Measurements from ENCODE around the gene ZNF195. TPM values are rescaled to one million over a fixed set of nuclear protein-coding genes. Genes with fewer than 3 reads are reported as not detected.
A peak's percentile ranks its signal among the peaks of the same experiment; 100 is the strongest.
"Not testable (repeated sequence)": the region's sequence is repeated elsewhere in the genome, so short reads cannot be mapped to it uniquely, and the experiment has no call there.

Gene ZNF195
- total and polyA plus RNA-seq, 10 of the 15 experiments (the other 5 are each of a cell fraction or from before 2014, with no cell fraction given): 30.4 to 51.8 (median 37.8) TPM

- H3K9ac ChIP-seq (ENCODE audit: control insufficient read depth, insufficient read depth, low read length); SMC1A ChIA-PET (ENCODE audit: uncharacterized antibody, unreplicated experiment); H3K4me2 ChIP-seq (ENCODE audit: control insufficient read depth, insufficient read depth); H3K4me3 ChIP-seq; BruUV-seq (replicated peaks); H3K4me1 ChIP-seq (ENCODE audit: control insufficient read depth, insufficient read depth, low read length); H2AFZ ChIP-seq (ENCODE audit: control insufficient read depth, low read depth, low read length); POLR2A ChIA-PET; H3K36me3 ChIP-seq (ENCODE audit: control insufficient read depth in 2 of 2, insufficient read depth in 2 of 2, low read length in 1 of 2); CTCF ChIA-PET; FAIRE-seq; H3K9me3 ChIP-seq (replicated peaks; ENCODE audit: control insufficient read depth, insufficient read depth, low read length); H3K27ac ChIP-seq (ENCODE audit: control insufficient read depth, insufficient read depth); H3K79me2 ChIP-seq (ENCODE audit: control insufficient read depth, insufficient read depth, low read length); in situ Hi-C loops (cut with MboI); H4K20me1 ChIP-seq (ENCODE audit: control insufficient read depth, insufficient read depth); RAD21 ChIA-PET (ENCODE audit: unreplicated experiment); DNase-seq (ENCODE audit: low read depth, low spot score); intact Hi-C loops (cut with micrococcal nuclease; ENCODE audit: unreplicated experiment); H3K27me3 ChIP-seq (replicated peaks in 1 of 2; ENCODE audit: control insufficient read depth in 2 of 2, insufficient read depth in 2 of 2, low read length in 1 of 2): not testable (repeated sequence)
- WGBS (ENCODE audit: insufficient coverage, insufficient replicate concordance, low lambda C conversion rate, missing lambda C conversion rate): no CpG with 5 or more reads among the region's 4 CpGs
- 0 out of 3 replicates have a peak, but pooled peaks have one; percentile 20 for ATAC-seq
Measured at GRCh38 chr11:3328503-3328902, 50.4 kb downstream of the ZNF195 start.

- H4K20me1 ChIP-seq (ENCODE audit: control insufficient read depth, insufficient read depth); POLR2A ChIA-PET; DNase-seq (ENCODE audit: low read depth, low spot score); H2AFZ ChIP-seq (ENCODE audit: control insufficient read depth, low read depth, low read length); H3K27me3 ChIP-seq (replicated peaks in 1 of 2; ENCODE audit: control insufficient read depth in 2 of 2, insufficient read depth in 2 of 2, low read length in 1 of 2); CTCF ChIA-PET; H3K9ac ChIP-seq (ENCODE audit: control insufficient read depth, insufficient read depth, low read length); H3K9me3 ChIP-seq (replicated peaks; ENCODE audit: control insufficient read depth, insufficient read depth, low read length); intact Hi-C loops (cut with micrococcal nuclease; ENCODE audit: unreplicated experiment); H3K79me2 ChIP-seq (ENCODE audit: control insufficient read depth, insufficient read depth, low read length); FAIRE-seq; H3K36me3 ChIP-seq (ENCODE audit: control insufficient read depth in 2 of 2, insufficient read depth in 2 of 2, low read length in 1 of 2); H3K4me1 ChIP-seq (ENCODE audit: control insufficient read depth, insufficient read depth, low read length); ATAC-seq; in situ Hi-C loops (cut with MboI); H3K4me3 ChIP-seq; BruUV-seq (replicated peaks); SMC1A ChIA-PET (ENCODE audit: uncharacterized antibody, unreplicated experiment); H3K27ac ChIP-seq (ENCODE audit: control insufficient read depth, insufficient read depth); H3K4me2 ChIP-seq (ENCODE audit: control insufficient read depth, insufficient read depth); RAD21 ChIA-PET (ENCODE audit: unreplicated experiment): not testable (repeated sequence)
- no CpG with 5 or more reads among the region's 13 CpGs for WGBS (ENCODE audit: insufficient coverage, insufficient replicate concordance, low lambda C conversion rate, missing lambda C conversion rate)
Measured at GRCh38 chr11:3326450-3326849, 52.5 kb downstream of the ZNF195 start.

- CTCF ChIA-PET; H3K4me3 ChIP-seq; H3K4me1 ChIP-seq (ENCODE audit: control insufficient read depth, insufficient read depth, low read length); H3K36me3 ChIP-seq (ENCODE audit: control insufficient read depth in 2 of 2, insufficient read depth in 2 of 2, low read length in 1 of 2); in situ Hi-C loops (cut with MboI); H3K27me3 ChIP-seq (replicated peaks in 1 of 2; ENCODE audit: control insufficient read depth in 2 of 2, insufficient read depth in 2 of 2, low read length in 1 of 2); H2AFZ ChIP-seq (ENCODE audit: control insufficient read depth, low read depth, low read length); SMC1A ChIA-PET (ENCODE audit: uncharacterized antibody, unreplicated experiment); intact Hi-C loops (cut with micrococcal nuclease; ENCODE audit: unreplicated experiment); H3K79me2 ChIP-seq (ENCODE audit: control insufficient read depth, insufficient read depth, low read length); H3K9ac ChIP-seq (ENCODE audit: control insufficient read depth, insufficient read depth, low read length); H4K20me1 ChIP-seq (ENCODE audit: control insufficient read depth, insufficient read depth); H3K4me2 ChIP-seq (ENCODE audit: control insufficient read depth, insufficient read depth); H3K9me3 ChIP-seq (replicated peaks; ENCODE audit: control insufficient read depth, insufficient read depth, low read length); RAD21 ChIA-PET (ENCODE audit: unreplicated experiment); DNase-seq (ENCODE audit: low read depth, low spot score); POLR2A ChIA-PET; BruUV-seq (replicated peaks); H3K27ac ChIP-seq (ENCODE audit: control insufficient read depth, insufficient read depth): not testable (repeated sequence)
- peak; percentile 57 for FAIRE-seq
- WGBS (ENCODE audit: insufficient coverage, insufficient replicate concordance, low lambda C conversion rate, missing lambda C conversion rate): 80% methylated on average over 1 of the region's 3 CpGs
- peak; percentile 75 for ATAC-seq
Measured at GRCh38 chr11:3324724-3325123, 54.2 kb downstream of the ZNF195 start.

Small RNA genes lying within 50 kb of the gene (small RNA-seq; reads per million reads assigned to genes)
- gene AC123788.2: not detected

Other genes with a start within 250 kb of the ZNF195 start
- not detected in 2 replicates for gene OSBPL5, start 213.8 kb downstream of the ZNF195 start, total RNA-seq (2014; rRNA removed)
- not detected in 2 replicates for gene OSBPL5, start 213.8 kb downstream of the ZNF195 start, total RNA-seq (2014; rRNA removed; fragmentation: Illumina TruSeq; extraction: Trizol)
- 0.45 TPM in 1 of 2 replicates, not detected in the other for gene OSBPL5, start 213.8 kb downstream of the ZNF195 start, total RNA-seq (2021)
- gene OSBPL5, start 213.8 kb downstream of the ZNF195 start, polyA plus RNA-seq (2011; rRNA removed): not detected in 2 replicates
- gene OSBPL5, start 213.8 kb downstream of the ZNF195 start, polyA plus RNA-seq (2014; fragmentation: Illumina TruSeq; extraction: Trizol): not detected in 2 replicates
- gene OSBPL5, start 213.8 kb downstream of the ZNF195 start, polyA plus RNA-seq (2014; fragmentation: Nextera tagmentation; extraction: Ambion mirVana): not detected
- not detected in 2 replicates for gene OSBPL5, start 213.8 kb downstream of the ZNF195 start, polyA plus RNA-seq (2014; rRNA removed)
- not detected for gene OSBPL5, start 213.8 kb downstream of the ZNF195 start, polyA plus RNA-seq (2016; fragmentation: Nextera tagmentation; extraction: Ambion mirVana)
- gene MRGPRG, start 160.3 kb downstream of the ZNF195 start, total RNA-seq (2014; rRNA removed): not detected in 2 replicates
- gene MRGPRG, start 160.3 kb downstream of the ZNF195 start, total RNA-seq (2014; rRNA removed; fragmentation: Illumina TruSeq; extraction: Trizol): not detected in 2 replicates
- not detected in 2 replicates for gene MRGPRG, start 160.3 kb downstream of the ZNF195 start, total RNA-seq (2021)
- gene MRGPRG, start 160.3 kb downstream of the ZNF195 start, polyA plus RNA-seq (2011; rRNA removed): not detected in 2 replicates
- not detected in 2 replicates for gene MRGPRG, start 160.3 kb downstream of the ZNF195 start, polyA plus RNA-seq (2014; fragmentation: Illumina TruSeq; extraction: Trizol)
- gene MRGPRG, start 160.3 kb downstream of the ZNF195 start, polyA plus RNA-seq (2014; fragmentation: Nextera tagmentation; extraction: Ambion mirVana): not detected
- gene MRGPRG, start 160.3 kb downstream of the ZNF195 start, polyA plus RNA-seq (2014; rRNA removed): not detected in 2 replicates
- gene MRGPRG, start 160.3 kb downstream of the ZNF195 start, polyA plus RNA-seq (2016; fragmentation: Nextera tagmentation; extraction: Ambion mirVana): not detected
- 0.34 TPM in 1 of 2 replicates, not detected in the other for gene MRGPRE, start 146.7 kb downstream of the ZNF195 start, total RNA-seq (2014; rRNA removed)
- not detected in 2 replicates for gene MRGPRE, start 146.7 kb downstream of the ZNF195 start, total RNA-seq (2014; rRNA removed; fragmentation: Illumina TruSeq; extraction: Trizol)
- not detected in 2 replicates for gene MRGPRE, start 146.7 kb downstream of the ZNF195 start, total RNA-seq (2021)
- gene MRGPRE, start 146.7 kb downstream of the ZNF195 start, polyA plus RNA-seq (2011; rRNA removed): not detected in 2 replicates
- gene MRGPRE, start 146.7 kb downstream of the ZNF195 start, polyA plus RNA-seq (2014; fragmentation: Illumina TruSeq; extraction: Trizol): not detected in 2 replicates
- not detected for gene MRGPRE, start 146.7 kb downstream of the ZNF195 start, polyA plus RNA-seq (2014; fragmentation: Nextera tagmentation; extraction: Ambion mirVana)
- gene MRGPRE, start 146.7 kb downstream of the ZNF195 start, polyA plus RNA-seq (2014; rRNA removed): not detected in 2 replicates
- gene MRGPRE, start 146.7 kb downstream of the ZNF195 start, polyA plus RNA-seq (2016; fragmentation: Nextera tagmentation; extraction: Ambion mirVana): not detected